Measurements from ENCODE around the gene GPR15LG.

GPR15LG gene

GRCh38 chr10:84193846-84194423, 20.3 kb downstream of the GPR15LG start:
- DNase-seq (ENCODE audit: low read depth): no peak

- no peak for DNase-seq (ENCODE audit: low read depth)
Measured at GRCh38 chr10:84194424-84195043, 20.9 kb downstream of the GPR15LG start, which contains the start of gene CDHR1. Gene CDHR1 (plus strand): TSS chr10:84194537. CDS start chr10:84194761, 224 bp downstream.

GRCh38 chr10:84195044-84195830, 21.6 kb downstream of the GPR15LG start:
- no peak for DNase-seq (ENCODE audit: low read depth)

GRCh38 chr10:84196083-84196482, 22.5 kb downstream of the GPR15LG start:
- no peak for DNase-seq (ENCODE audit: low read depth)

GRCh38 chr10:84196941-84197340, 23.3 kb downstream of the GPR15LG start:
- DNase-seq (ENCODE audit: low read depth): no peak

- DNase-seq (ENCODE audit: low read depth): no peak
Measured at GRCh38 chr10:84197643-84198042, 24.0 kb downstream of the GPR15LG start.

GRCh38 chr10:84198206-84198915, 24.8 kb downstream of the GPR15LG start:
- no peak for DNase-seq (ENCODE audit: low read depth)

- DNase-seq (ENCODE audit: low read depth): no peak
Measured at GRCh38 chr10:84200537-84201243, 27.1 kb downstream of the GPR15LG start.

DNA sequence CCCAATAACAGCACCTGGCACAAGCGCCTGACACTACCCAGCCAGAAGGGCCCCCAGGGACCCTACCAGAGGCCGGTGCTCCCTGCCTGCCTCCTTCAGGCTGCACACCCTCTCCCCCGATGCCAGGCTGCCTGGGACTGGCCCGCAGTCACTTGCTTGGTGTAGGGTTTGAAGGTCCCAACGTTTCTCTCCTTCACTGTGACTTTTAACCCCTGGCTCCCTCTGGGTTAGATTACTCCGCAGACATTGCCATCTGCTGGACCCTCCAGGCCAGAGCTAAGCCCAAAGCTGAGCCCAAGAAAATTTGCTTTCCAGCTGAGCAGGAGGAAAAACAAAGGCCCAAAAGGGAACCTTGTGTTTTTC, 27.6 kb downstream of the GPR15LG start:
- DNase-seq (ENCODE audit: low read depth): no peak

GRCh38 chr10:84201682-84202081, 28.1 kb downstream of the GPR15LG start:
- no peak for DNase-seq (ENCODE audit: low read depth)

GRCh38 chr10:84202349-84202748, 28.7 kb downstream of the GPR15LG start:
- no peak for DNase-seq (ENCODE audit: low read depth)

DNA sequence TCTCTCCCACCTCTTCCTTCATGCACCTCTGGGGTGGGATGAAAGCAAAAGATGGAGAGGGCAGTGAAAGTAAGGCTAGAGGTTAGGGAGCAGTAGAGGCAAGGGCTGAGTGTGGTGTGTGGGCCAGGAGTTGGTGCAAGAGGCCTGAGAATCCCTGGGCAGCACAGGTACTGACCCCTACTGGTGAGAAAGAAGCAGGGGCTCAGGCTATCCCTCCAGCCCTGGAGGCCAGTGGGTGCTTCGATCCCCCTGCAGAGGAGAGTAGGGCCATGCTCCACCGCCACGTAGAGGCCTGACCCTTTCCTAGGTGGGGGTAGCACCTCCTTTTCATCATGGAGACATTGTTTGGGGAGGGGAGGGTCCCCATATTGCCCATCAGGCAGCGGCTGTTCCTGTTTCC, 30.5 kb downstream of the GPR15LG start:
- no peak for DNase-seq (ENCODE audit: low read depth)

- DNase-seq (ENCODE audit: low read depth): no peak
Measured at GRCh38 chr10:84204610-84205009, 31.0 kb downstream of the GPR15LG start.

GRCh38 chr10:84205049-84205852, 31.6 kb downstream of the GPR15LG start:
- DNase-seq (ENCODE audit: low read depth): no peak

DNA sequence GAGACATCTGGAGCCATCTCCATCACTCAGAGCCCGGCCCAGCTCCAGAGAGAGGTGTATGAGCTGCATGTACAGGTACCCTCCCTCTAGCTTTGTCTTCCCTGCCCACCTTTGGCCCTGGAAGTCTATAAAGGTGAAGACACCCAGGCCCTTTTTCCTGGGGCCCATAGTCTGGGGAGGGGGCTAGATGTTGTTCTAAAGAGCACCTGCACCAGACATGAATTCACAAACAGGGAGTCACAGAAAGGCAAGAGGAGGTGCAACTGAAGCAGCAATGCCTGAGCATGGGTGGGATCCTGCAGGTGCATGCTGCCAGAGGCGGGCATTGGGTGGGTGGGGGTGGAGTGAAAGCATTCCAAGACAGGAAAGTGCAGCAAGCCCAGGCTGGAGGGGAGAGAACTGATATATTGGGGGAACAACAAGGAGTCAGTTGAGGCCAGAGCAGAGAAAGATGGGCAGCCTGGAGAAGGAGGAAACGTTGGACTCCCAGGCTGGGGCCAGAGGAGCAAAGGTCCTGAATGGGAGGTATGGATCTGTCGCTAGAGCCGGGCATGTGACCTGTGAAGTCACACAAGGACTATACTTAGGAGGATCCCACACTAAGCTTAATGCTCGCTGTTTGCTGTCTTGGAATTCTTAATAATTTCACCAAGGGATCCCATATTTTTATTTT, 32.4 kb downstream of the GPR15LG start:
- DNase-seq (ENCODE audit: low read depth): no peak

GRCh38 chr10:84208023-84208422, 34.4 kb downstream of the GPR15LG start:
- DNase-seq (ENCODE audit: low read depth): no peak

- no peak for DNase-seq (ENCODE audit: low read depth)
Measured at GRCh38 chr10:84211566-84211965, 38.0 kb downstream of the GPR15LG start.

DNA sequence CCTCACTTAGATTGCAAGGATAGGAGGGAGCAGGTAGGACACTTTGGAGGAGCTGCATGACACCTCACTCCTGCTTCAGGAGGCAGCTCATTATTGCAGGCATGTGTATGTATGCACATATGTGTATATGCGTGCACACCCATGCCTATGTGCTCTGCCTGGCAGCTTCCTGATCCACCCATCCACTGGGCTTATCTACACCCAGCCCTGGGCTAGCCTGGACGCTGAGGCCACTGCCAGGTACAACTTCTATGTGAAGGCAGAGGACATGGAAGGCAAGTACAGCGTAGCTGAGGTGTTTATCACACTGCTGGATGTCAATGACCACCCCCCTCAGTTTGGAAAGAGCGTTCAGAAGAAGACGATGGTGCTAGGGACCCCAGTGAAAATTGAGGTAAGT, 38.4 kb downstream of the GPR15LG start:
- no peak for DNase-seq (ENCODE audit: low read depth)

DNA sequence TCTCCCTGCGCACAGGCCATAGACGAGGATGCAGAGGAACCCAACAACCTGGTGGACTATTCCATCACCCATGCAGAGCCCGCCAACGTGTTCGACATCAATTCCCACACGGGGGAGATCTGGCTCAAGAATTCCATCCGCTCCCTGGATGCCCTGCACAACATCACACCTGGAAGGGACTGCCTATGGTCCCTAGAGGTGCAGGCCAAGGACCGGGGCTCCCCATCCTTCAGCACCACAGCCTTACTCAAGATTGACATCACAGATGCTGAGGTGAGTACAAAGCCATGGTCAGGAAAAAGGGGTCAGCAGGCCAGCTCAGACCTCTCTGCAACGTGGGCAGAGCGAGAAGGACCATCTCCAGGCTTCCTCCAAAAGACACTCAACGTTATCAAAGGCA, 39.5 kb downstream of the GPR15LG start:
- DNase-seq (ENCODE audit: low read depth): no peak

DNA sequence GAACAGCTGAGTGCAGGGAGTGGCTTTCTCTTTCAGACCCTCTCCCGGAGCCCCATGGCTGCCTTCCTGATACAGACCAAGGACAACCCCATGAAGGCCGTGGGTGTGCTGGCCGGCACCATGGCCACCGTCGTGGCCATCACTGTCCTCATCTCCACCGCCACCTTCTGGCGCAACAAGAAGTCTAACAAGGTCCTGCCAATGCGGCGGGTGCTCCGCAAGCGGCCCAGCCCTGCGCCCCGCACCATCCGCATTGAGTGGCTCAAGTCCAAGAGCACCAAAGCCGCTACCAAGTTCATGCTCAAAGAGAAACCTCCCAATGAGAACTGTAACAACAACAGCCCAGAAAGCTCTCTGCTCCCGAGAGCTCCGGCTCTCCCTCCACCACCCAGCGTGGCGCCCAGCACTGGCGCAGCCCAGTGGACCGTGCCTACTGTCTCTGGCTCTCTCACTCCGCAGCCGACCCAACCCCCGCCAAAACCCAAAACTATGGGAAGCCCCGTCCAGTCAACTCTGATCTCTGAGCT, 40.5 kb downstream of the GPR15LG start:
- no peak for DNase-seq (ENCODE audit: low read depth)
